Peyer's patch (tissue), 4 donors: Measurements from ENCODE around the gene PAH. TPM values are rescaled to one million over a fixed set of nuclear protein-coding genes. Genes with fewer than 3 reads are reported as not detected.

Experiments
- DNase-seq, 3 donors: peaks; one replicate each; pipeline ENCODE4 v3.0.0-alpha.2; 2017 to 2019
- H3K27ac ChIP-seq, 4 donors: fragments of 200-600 bp; sonication (generic); one replicate each; pipeline ENCODE4 v1.5.1; 2016 to 2019
- H3K27me3 ChIP-seq, 2 donors: fragments of 200-600 bp; sonication (generic); one replicate each; pipeline ENCODE4 v1.5.1; 2019
- H3K36me3 ChIP-seq, 3 donors: fragments of 200-600 bp; sonication (generic); one replicate each; pipeline ENCODE4 v1.5.1; 2016 to 2019
- H3K4me1 ChIP-seq, 4 donors: fragments of 200-600 bp; sonication (generic); one replicate each; pipeline ENCODE4 v1.5.1; 2016 to 2019
- H3K4me3 ChIP-seq, 4 donors: fragments of 200-600 bp; sonication (generic); 1 replicate in 3 of 4; 2 replicates in 1 of 4; pipeline ENCODE4 v1.5.1; 2016 to 2019; ENCODE audit warnings: mild to moderate bottlenecking in 1 of 4
- H3K9me3 ChIP-seq, 4 donors: fragments of 200-600 bp; sonication (generic); one replicate each; pipeline ENCODE4 v1.5.1; 2016 to 2019; ENCODE audit warnings: mild to moderate bottlenecking in 1 of 4
- CTCF ChIP-seq, 6 experiments: fragments of 450-650 bp in 4 of 6; fragments of 200-600 bp in 2 of 6; sonication (generic) in 1 of 6; IDR thresholded peaks; one replicate each; pipeline ENCODE4 v1.5.1; 2017 to 2019; ENCODE audit warnings: antibody characterized with exemption in 6 of 6, mild to moderate bottlenecking in 3 of 6, moderate library complexity in 1 of 6
- POLR2A ChIP-seq, 2 donors: fragments of 450-650 bp; IDR thresholded peaks; one replicate each; pipeline ENCODE4 v1.5.1; 2017; ENCODE audit warnings: antibody characterized with exemption in 2 of 2, mild to moderate bottlenecking in 2 of 2, moderate library complexity in 2 of 2
- total RNA-seq, 4 donors: library from RNA; depleted of rRNA; stranded (reverse); fragments of >200 nt; gene quantifications; one replicate each; pipeline ENCODE4 v1.1.0, GENCODE V29; 2016

PAH gene
- total RNA-seq, 4 donors from 2014 or later, result not detected

GRCh38 chr12:102806110-102806509 is 110.9 kb downstream of the PAH start:
- Histone ChIP-seq H3K27me3 (no peaks in the 10 kb centered on the region), H3K27ac (no peak overlapping the region), H3K9me3 (no peaks in the 10 kb centered on the region), H3K4me1 (no peaks in the 10 kb centered on the region), H3K4me3 (no peak overlapping the region), H3K36me3 (no peaks in the 10 kb centered on the region)
- DNase-seq, result no peak
- TF ChIP-seq CTCF (IDR thresholded peaks at IDR 0.05), result no peak
- TF ChIP-seq POLR2A (IDR thresholded peaks at IDR 0.05), result no peak

DNA sequence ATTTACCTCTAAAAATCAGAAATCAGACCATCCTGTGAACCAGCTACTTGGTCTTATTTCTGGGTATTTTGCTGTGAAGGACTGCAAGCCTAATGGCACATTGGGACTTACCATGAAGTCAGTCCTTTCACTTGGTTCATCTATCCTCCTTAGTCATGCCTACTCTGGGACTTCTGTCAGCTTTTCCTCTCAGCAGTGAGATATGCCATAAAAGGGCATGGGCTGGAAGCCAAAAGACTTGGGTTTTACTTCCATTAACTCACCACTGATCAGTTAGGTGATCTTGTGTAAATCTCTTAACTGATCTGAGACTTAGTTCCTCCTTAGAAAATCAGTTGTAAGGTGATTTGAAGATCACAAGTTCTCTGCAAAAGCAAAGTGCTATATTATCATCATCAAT is 116.5 kb downstream of the PAH start:
- no peaks in the 10 kb centered on the region for H3K36me3 ChIP-seq

GRCh38 chr12:102799229-102799628 is 117.8 kb downstream of the PAH start:
- H3K4me3 ChIP-seq, result no peak overlapping the region
- no peaks in the 10 kb centered on the region for H3K36me3 ChIP-seq
- no peak for DNase-seq
- H3K9me3 ChIP-seq, result no peaks in the 10 kb centered on the region
- no peaks in the 10 kb centered on the region for H3K4me1 ChIP-seq
- H3K27me3 ChIP-seq, result no peaks in the 10 kb centered on the region
- no peak overlapping the region for H3K27ac ChIP-seq
- TF ChIP-seq POLR2A (IDR thresholded peaks at IDR 0.05) (no peak), CTCF (IDR thresholded peaks at IDR 0.05) (no peak)

More for the DNA sequence above, 116.5 kb downstream of the PAH start:
- H3K4me1 ChIP-seq, result no peaks in the 10 kb centered on the region
- no peak overlapping the region for H3K27ac ChIP-seq
- H3K27me3 ChIP-seq, result no peaks in the 10 kb centered on the region
- no peak overlapping the region for H3K4me3 ChIP-seq
- no peak for DNase-seq
- TF ChIP-seq CTCF (IDR thresholded peaks at IDR 0.05) (no peak), POLR2A (IDR thresholded peaks at IDR 0.05) (no peak)
- H3K9me3 ChIP-seq, result no peaks in the 10 kb centered on the region

DNA sequence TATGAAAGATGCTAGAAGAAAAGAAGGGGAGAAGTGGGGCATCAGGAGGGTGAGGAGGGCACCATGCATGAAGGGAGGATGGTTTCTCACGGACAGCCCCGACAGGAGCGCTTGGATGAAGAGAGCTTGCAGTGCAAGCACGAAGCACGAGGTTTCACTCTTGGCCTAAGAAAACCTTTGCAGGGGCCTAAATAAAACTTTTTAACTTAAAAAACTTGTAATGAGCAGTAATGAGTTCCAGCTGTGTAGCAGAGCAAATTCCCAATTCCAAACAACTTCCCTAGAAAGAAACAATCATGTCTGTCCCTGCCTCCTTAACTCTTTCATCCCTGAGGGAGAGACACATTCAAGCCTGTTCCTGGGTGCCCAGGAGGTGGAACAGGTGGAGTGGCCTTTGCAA is 119.5 kb downstream of the PAH start:
- H3K36me3 ChIP-seq, result no peaks in the 10 kb centered on the region
- TF ChIP-seq CTCF (IDR thresholded peaks at IDR 0.05) (no peak), POLR2A (IDR thresholded peaks at IDR 0.05) (no peak)
- H3K4me1 ChIP-seq, result no peaks in the 10 kb centered on the region
- no peak for DNase-seq
- no peak overlapping the region for H3K27ac ChIP-seq
- H3K27me3 ChIP-seq, result no peaks in the 10 kb centered on the region
- H3K9me3 ChIP-seq, result no peaks in the 10 kb centered on the region
- no peak overlapping the region for H3K4me3 ChIP-seq

- H3K36me3 ChIP-seq, result no peaks in the 10 kb centered on the region
- no peaks in the 10 kb centered on the region for H3K9me3 ChIP-seq
- H3K4me3 ChIP-seq, result no peak overlapping the region
- no peak for DNase-seq
- no peaks in the 10 kb centered on the region for H3K27me3 ChIP-seq
- TF ChIP-seq POLR2A (IDR thresholded peaks at IDR 0.05) (no peak), CTCF (IDR thresholded peaks at IDR 0.05) (no peak)
- no peak overlapping the region for H3K27ac ChIP-seq
- H3K4me1 ChIP-seq, result no peaks in the 10 kb centered on the region
These were observed 123.1 kb downstream of the PAH start for GRCh38 chr12:102793921-102794320.

Other genes with a start within 250 kb of the PAH start
- gene ASCL1, start 40.4 kb upstream of the PAH start, total RNA-seq, result not detected